AG09309 (cell line): Measurements from ENCODE around the gene AK6.
A peak's percentile ranks its signal among the peaks of the same experiment; 100 is the strongest.

Experiments used
- DNase-seq: peaks from one replicate; pipeline ENCODE4 v3.0.0-alpha.2; 2010; ENCODE audit warnings: low read depth
- H3K4me3 ChIP-seq: 2 replicates; pipeline ENCODE4 v1.5.1; 2011; ENCODE audit warnings: mild to moderate bottlenecking, low read depth, low read length, moderate library complexity; ENCODE audit not compliant: control insufficient read depth
- TF ChIP-seq, protein P1 (sequence below): IDR thresholded peaks from 2 replicates; pipeline ENCODE4 v1.5.1; 2011; ENCODE audit warnings: mild to moderate bottlenecking, low read depth, low read length, inconsistent platforms; ENCODE audit not compliant: insufficient read depth, control insufficient read depth; ENCODE audit errors: missing control alignments

AK6 gene

DNA sequence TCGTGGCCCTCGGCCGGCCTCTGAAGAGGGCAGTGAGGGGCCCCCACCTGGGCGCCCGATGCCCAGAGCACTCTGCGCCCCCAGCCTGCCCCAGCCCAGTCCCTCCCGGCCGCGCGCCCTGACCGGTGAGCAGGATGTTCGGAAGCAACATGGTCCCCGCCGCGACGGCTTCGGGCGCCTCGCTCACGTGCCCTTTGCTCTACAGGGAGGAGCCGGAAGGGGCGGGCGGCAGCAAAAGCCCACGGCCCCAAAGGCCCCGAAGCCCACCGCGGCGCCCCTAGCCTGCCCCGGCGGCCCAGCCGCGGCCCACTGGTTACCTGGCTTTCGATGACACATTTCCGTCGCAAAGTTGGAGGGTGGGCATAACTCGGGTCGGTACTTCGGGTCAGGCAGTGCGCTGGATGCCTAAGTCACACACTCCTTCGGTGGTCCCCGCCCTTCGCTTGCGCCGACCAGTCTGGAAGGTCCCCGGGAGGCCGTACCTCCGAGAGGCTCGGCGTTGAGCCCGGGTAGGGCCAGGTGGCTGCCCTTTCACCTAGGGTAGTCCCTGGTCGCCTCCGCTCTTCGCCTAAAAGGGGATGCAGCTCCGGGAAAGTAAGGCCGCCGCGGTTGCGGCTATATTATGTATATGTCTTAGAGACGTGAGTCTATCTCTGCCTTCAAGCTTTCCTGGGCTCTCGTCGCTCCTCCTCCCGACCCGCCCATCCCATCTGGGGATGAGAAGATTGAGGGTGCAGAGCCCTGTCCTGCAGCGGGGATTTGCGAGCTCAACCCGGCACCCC, at the start of gene AK6, which contains the start of the genes RAD17 and TAF9:
AK6 (minus strand) TSS at position 181 of the 782 bp plus-strand sequence; CDS start at position 151, 30 bp downstream.
RAD17 (plus strand) TSS at position 479 of the 782 bp plus-strand sequence. CDS start 2,391 bp downstream, outside the sequence.
TAF9 (minus strand) TSS at position 181 of the 782 bp plus-strand sequence. CDS start 3,783 bp downstream, outside the sequence.
- TF ChIP-seq, protein P1, sequence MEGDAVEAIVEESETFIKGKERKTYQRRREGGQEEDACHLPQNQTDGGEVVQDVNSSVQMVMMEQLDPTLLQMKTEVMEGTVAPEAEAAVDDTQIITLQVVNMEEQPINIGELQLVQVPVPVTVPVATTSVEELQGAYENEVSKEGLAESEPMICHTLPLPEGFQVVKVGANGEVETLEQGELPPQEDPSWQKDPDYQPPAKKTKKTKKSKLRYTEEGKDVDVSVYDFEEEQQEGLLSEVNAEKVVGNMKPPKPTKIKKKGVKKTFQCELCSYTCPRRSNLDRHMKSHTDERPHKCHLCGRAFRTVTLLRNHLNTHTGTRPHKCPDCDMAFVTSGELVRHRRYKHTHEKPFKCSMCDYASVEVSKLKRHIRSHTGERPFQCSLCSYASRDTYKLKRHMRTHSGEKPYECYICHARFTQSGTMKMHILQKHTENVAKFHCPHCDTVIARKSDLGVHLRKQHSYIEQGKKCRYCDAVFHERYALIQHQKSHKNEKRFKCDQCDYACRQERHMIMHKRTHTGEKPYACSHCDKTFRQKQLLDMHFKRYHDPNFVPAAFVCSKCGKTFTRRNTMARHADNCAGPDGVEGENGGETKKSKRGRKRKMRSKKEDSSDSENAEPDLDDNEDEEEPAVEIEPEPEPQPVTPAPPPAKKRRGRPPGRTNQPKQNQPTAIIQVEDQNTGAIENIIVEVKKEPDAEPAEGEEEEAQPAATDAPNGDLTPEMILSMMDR: no peak
- DNase-seq: peak; percentile 61
- peak within 1 kb of the TSS; percentile 81 for H3K4me3 ChIP-seq

DNA sequence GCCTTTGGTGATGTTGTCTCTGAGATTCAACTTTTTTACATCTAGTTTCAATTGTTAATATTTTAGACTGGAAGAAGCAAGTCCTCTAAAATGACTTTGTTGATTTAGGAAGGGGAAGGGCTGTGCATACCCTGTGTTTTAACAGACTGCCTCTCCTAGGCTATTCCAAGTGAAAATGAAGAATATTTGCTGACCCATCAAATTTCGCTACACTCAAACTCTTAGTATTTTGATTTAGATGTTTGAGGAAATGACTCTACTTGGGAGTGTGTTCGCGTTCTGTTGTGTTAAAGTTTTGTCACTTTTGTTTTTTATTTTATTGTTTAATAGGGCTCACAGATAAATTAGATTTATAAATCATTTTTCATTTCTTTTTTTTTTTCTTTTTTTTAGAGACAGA, 49.2 kb upstream of the AK6 start:
- DNase-seq: no peak
- no peak overlapping the region for H3K4me3 ChIP-seq
- TF ChIP-seq, protein P1: no peak

DNA sequence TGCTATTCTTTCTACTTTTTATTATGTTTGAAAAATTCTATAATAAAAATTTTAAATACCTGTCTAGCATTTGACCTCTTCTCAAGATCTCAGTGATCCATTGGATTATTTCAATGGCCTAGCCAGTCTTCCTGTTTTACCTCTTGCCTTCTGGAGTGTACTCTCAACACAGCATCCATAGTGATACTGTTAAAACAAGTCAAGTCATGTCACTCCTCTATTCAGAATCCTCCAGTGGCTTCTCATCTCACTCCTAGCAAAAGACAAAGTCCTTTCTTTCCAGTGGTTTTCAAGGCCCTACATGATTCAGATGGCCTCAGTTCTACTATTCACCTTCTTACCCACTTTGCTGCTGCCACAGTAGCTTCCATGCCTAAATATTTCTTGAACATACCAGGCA, 47.4 kb upstream of the AK6 start:
- H3K4me3 ChIP-seq: no peak overlapping the region
- DNase-seq: no peak
- TF ChIP-seq, protein P1: no peak

DNA sequence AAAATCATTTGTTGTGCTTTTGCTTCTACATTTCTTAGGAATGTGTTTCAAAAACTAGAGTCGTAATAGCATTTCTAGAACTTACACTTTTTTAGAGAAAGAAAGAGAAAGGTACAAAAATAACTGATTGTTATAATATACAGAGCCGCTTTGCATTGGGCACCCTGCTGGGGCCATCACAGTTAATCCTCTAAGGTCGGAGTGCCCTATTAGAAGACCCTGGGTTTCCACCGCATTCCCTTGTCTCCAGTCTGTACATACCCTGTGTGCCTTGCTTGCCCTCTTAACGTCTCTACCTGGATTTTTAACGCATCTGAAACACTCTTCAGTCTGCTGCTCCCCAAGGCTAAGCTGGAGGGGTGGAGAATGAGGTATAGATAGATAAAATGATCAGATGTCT, 46.9 kb upstream of the AK6 start:
- no peak for DNase-seq
- TF ChIP-seq, protein P1: no peak
- H3K4me3 ChIP-seq: no peak overlapping the region

DNA sequence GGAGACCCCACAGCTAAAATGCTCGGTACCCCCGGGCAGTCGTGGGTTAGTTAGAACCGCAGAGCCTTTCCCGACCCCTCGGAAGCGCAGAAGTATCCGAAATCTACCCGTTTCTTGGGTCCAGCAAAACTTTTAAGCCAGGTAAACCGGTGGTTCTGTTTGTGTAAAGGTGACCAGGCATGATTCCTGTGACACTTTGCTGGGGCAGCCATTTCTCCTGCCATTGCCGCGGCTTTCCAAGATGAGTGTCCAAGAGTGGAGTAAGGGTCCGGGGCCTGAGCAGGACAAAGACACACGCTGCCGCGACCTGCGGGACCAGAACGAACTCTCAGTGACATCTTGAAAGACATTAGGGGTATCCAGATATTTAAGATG, 46.3 kb upstream of the AK6 start:
- peak overlapping the region; percentile 51 for H3K4me3 ChIP-seq
- DNase-seq: no peak

DNA sequence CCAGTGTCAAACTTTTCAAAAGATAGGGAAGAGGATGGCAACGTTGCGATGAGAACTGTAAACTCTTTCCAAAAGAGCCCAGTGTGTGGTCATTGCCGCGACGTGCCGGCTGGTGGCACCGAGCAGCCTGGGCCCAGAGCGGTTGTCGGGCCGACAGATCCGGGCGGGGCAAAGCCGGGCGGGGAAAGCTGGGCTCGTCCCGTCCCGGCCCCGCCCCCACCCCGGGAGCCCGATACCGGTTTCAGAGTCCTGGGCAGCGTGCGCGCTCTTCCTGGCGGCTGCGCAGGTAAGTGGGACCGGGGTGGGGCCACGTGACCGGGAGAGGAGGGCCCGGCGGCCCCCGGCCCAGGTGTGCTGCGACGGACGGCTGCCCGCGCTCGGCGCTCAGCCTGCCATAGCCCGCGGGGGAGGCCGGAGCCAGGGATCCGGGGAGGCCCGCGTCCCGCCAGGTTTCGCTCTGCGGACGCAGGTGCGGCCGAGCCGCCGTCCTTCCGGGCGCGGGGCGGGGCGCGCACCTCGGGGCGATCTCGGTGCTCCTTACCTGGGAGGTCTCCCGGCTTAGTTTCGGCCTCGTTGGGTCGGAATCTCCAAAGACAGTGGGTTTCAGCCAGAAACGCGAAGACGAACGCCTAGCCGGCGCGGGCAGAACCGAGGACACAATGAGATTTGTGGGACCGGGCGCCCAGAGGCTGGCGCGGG, 45.7 kb upstream of the AK6 start, which contains the start of gene MARVELD2:
MARVELD2 (plus strand) TSS at position 232 of the 699 bp plus-strand sequence. CDS start 4,270 bp downstream, outside the sequence.
- TF ChIP-seq, protein P1: peak; percentile 51
- DNase-seq: no peak
- H3K4me3 ChIP-seq: peak within 1 kb of the TSS; percentile 51

More for the DNA sequence above, 46.3 kb upstream of the AK6 start:
- TF ChIP-seq, protein P1: no peak
